HepG2 (cell line): ENCODE measurements around the gene PAIP2. TPM values are rescaled to one million over a fixed set of nuclear protein-coding genes. Genes with fewer than 3 reads are reported as not detected.

Experiments used
- ATAC-seq: fragments of 200-7000 bp; cut with Tn5 transposase; 3 replicates; pipeline ENCODE4 v1.9.1; 2020; ENCODE audit warnings: mild to moderate bottlenecking, moderate library complexity
- BruUV-seq: library from RNA; stranded (reverse); fragments of 400-500 nt; replicated peaks from 2 replicates; lab custom pipeline; 2021; lab: Mats Ljungman, UMichigan
- CTCF ChIA-PET: fragments of 300-600 bp; formaldehyde crosslinking; extraction: SDS; loops from one replicate; lab custom pipeline; 2021; ENCODE audit warnings: low total read pairs, inconsistent platforms, low intra/inter-chr PET ratio; lab: Yijun Ruan, JAX
- POLR2A ChIA-PET: fragments of 350-600 bp; sonication (Branson Sonifier 250); formaldehyde crosslinking; loops from one replicate; lab custom pipeline; 2020; ENCODE audit warnings: antibody characterized with exemption, inconsistent platforms; lab: Yijun Ruan, JAX
- DNase-seq: peaks from one replicate; pipeline ENCODE4 v3.0.0-alpha.2; 2015; ENCODE audit warnings: low spot score
- FAIRE-seq: peaks from 3 replicates; lab custom pipeline; 2011; peaks lifted over from hg19 to GRCh38; lab: Jason Lieb, UNC
- H2AFZ ChIP-seq: one replicate; pipeline ENCODE4 v1.6.1; 2011; ENCODE audit warnings: low read length, inconsistent platforms
- H3K27ac ChIP-seq: fragments of 300-600 bp; 3 replicates; pipeline ENCODE4 v1.8.0; 2011; ENCODE audit warnings: mixed run types, mild to moderate bottlenecking, mixed read lengths, low read length, inconsistent platforms; ENCODE audit not compliant: insufficient read depth; ENCODE audit errors: extremely low read length
- H3K27me3 ChIP-seq, 2 experiments: fragments of 200-600 bp in 1 of 2; 2 replicates in 1 of 2; 3 replicates in 1 of 2; pipeline versions ENCODE4 v1.6.0 to v1.8.0; 2011; ENCODE audit warnings: low read length in 2 of 2, mild to moderate bottlenecking in 2 of 2, moderate library complexity in 2 of 2, inconsistent platforms in 1 of 2; ENCODE audit not compliant: insufficient read depth in 2 of 2, control insufficient read depth in 1 of 2
- H3K36me3 ChIP-seq, 2 experiments: fragments of 200-600 bp in 1 of 2; replicated peaks in 1 of 2; 2 replicates in 1 of 2; 3 replicates in 1 of 2; pipeline versions ENCODE4 v1.5.1 to v1.8.0; 2011; ENCODE audit warnings: low read length in 2 of 2, inconsistent platforms in 1 of 2; ENCODE audit not compliant: insufficient read depth in 2 of 2, control insufficient read depth in 1 of 2
- H3K4me1 ChIP-seq: 2 replicates; pipeline ENCODE4 v1.5.1; 2012; ENCODE audit warnings: low read length, inconsistent platforms; ENCODE audit not compliant: insufficient read depth
- H3K4me2 ChIP-seq: 2 replicates; pipeline ENCODE4 v1.6.0; 2011; ENCODE audit warnings: low read depth, low read length, inconsistent platforms
- H3K4me3 ChIP-seq, 3 experiments: fragments of 200-600 bp in 1 of 3; sonication (generic), shearing (Covaris generic) in 1 of 3; replicated peaks in 1 of 3; 2 replicates each; pipeline ENCODE4 v1.5.1; 2011 to 2016; ENCODE audit warnings: low read length in 3 of 3, inconsistent platforms in 2 of 3, low read depth in 2 of 3, mild to moderate bottlenecking in 2 of 3, control low read depth in 1 of 3, mixed read lengths in 1 of 3; ENCODE audit not compliant: insufficient read depth in 1 of 3
- H3K79me2 ChIP-seq: one replicate; pipeline ENCODE4 v1.6.1; 2011; ENCODE audit warnings: low read length, inconsistent platforms; ENCODE audit not compliant: insufficient read depth
- H3K9ac ChIP-seq: 2 replicates; pipeline ENCODE4 v1.6.0; 2011; ENCODE audit warnings: mild to moderate bottlenecking, low read depth, low read length, inconsistent platforms; ENCODE audit not compliant: insufficient read depth
- H3K9me3 ChIP-seq: 2 replicates; pipeline ENCODE4 v1.5.1; 2012; ENCODE audit warnings: mild to moderate bottlenecking, low read length
- H4K20me1 ChIP-seq: 2 replicates; pipeline ENCODE4 v1.6.0; 2011; ENCODE audit warnings: inconsistent platforms, mild to moderate bottlenecking, low read length, moderate library complexity; ENCODE audit not compliant: insufficient read depth
- CCAR2 ChIP-seq: fragments of 200-400 bp; formaldehyde crosslinking; optimal IDR thresholded peaks from 2 replicates; pipeline ENCODE3; 2018; ENCODE audit warnings: low read depth, mild to moderate bottlenecking, low read length, moderate library complexity
- CHD4 ChIP-seq: fragments of 200-600 bp; sonication (generic); IDR thresholded peaks from 2 replicates; pipeline ENCODE4 v1.7.0; 2017; ENCODE audit warnings: mild to moderate bottlenecking, low read length, borderline replicate concordance
- CREB1 ChIP-seq, 2 experiments: fragments of 450-650 bp in 1 of 2; IDR thresholded peaks; 2 replicates each; pipeline ENCODE4 v1.6.1; 2016 to 2017; ENCODE audit warnings: control low read depth in 1 of 2, mild to moderate bottlenecking in 1 of 2, missing compliant biosample characterization in 1 of 2, missing genetic modification characterization in 1 of 2
- GLI4 ChIP-seq: sonication (generic); formaldehyde crosslinking; IDR thresholded peaks from 2 replicates; pipeline ENCODE4 v1.5.1; 2020; ENCODE audit warnings: missing genetic modification reagents, mild to moderate bottlenecking, moderate library complexity, borderline replicate concordance
- KAT8 ChIP-seq: IDR thresholded peaks from 2 replicates; pipeline ENCODE4 v1.6.1; 2016; ENCODE audit warnings: missing genetic modification reagents, missing compliant biosample characterization
- MEF2D ChIP-seq: sonication (generic); formaldehyde crosslinking; IDR thresholded peaks from 2 replicates; pipeline ENCODE4 v1.5.1; 2020; ENCODE audit warnings: mild to moderate bottlenecking, missing genetic modification reagents
- NAIF1 ChIP-seq: sonication (generic); formaldehyde crosslinking; IDR thresholded peaks from 2 replicates; pipeline ENCODE4 v1.5.0; 2020; ENCODE audit warnings: mild to moderate bottlenecking, missing genetic modification reagents, borderline replicate concordance
- NCOA1 ChIP-seq: sonication (generic); formaldehyde crosslinking; IDR thresholded peaks from 2 replicates; pipeline ENCODE4 v1.9.0; 2021; ENCODE audit warnings: missing genetic modification reagents
- NFATC3 ChIP-seq: sonication (generic); formaldehyde crosslinking; IDR thresholded peaks from 2 replicates; pipeline ENCODE4 v1.5.1; 2020; ENCODE audit warnings: mild to moderate bottlenecking, missing genetic modification reagents
- RFXAP ChIP-seq: sonication (generic); formaldehyde crosslinking; IDR thresholded peaks from 2 replicates; pipeline ENCODE4 v1.4.0; 2020; ENCODE audit warnings: missing genetic modification reagents, borderline replicate concordance
- SP140L ChIP-seq: sonication (generic); formaldehyde crosslinking; IDR thresholded peaks from 2 replicates; pipeline ENCODE4 v1.4.0; 2020; ENCODE audit warnings: missing genetic modification reagents, borderline replicate concordance
- XRCC5 ChIP-seq: fragments of 200-400 bp; formaldehyde crosslinking; optimal IDR thresholded peaks from 2 replicates; pipeline ENCODE3; 2017; ENCODE audit warnings: mild to moderate bottlenecking, low read length
- ZBTB42 ChIP-seq: sonication (generic); formaldehyde crosslinking; IDR thresholded peaks from 2 replicates; pipeline ENCODE4 v1.5.0; 2020; ENCODE audit warnings: mild to moderate bottlenecking, missing genetic modification reagents
- ZNF17 ChIP-seq: sonication (generic); formaldehyde crosslinking; IDR thresholded peaks from 2 replicates; pipeline ENCODE4 v1.5.0; 2020; ENCODE audit warnings: mild to moderate bottlenecking, missing genetic modification reagents
- ZNF234 ChIP-seq: sonication (generic); formaldehyde crosslinking; conservative IDR thresholded peaks from 2 replicates; pipeline ENCODE4 v1.5.1; 2020; ENCODE audit warnings: mild to moderate bottlenecking, missing genetic modification reagents
- ZNF260 ChIP-seq: sonication (generic); formaldehyde crosslinking; IDR thresholded peaks from 2 replicates; pipeline ENCODE4 v1.4.0; 2020; ENCODE audit warnings: missing genetic modification reagents, low read depth, mild to moderate bottlenecking, borderline replicate concordance
- ZNF296 ChIP-seq: sonication (generic); formaldehyde crosslinking; conservative IDR thresholded peaks from 2 replicates; pipeline ENCODE4 v1.5.0; 2020; ENCODE audit warnings: mild to moderate bottlenecking, missing genetic modification reagents
- ZNF317 ChIP-seq: sonication (generic); formaldehyde crosslinking; IDR thresholded peaks from 2 replicates; pipeline ENCODE4 v1.5.0; 2020; ENCODE audit warnings: mild to moderate bottlenecking, missing genetic modification reagents
- ZNF766 ChIP-seq: sonication (generic); formaldehyde crosslinking; IDR thresholded peaks from 2 replicates; pipeline ENCODE4 v1.5.0; 2020; ENCODE audit warnings: missing genetic modification reagents, borderline replicate concordance
- ZNF773 ChIP-seq: sonication (generic); formaldehyde crosslinking; IDR thresholded peaks from 2 replicates; pipeline ENCODE4 v1.4.0; 2020; ENCODE audit warnings: missing genetic modification reagents, borderline replicate concordance
- ZNF878 ChIP-seq: sonication (generic); formaldehyde crosslinking; IDR thresholded peaks from 2 replicates; pipeline ENCODE4 v1.8.1; 2023; ENCODE audit warnings: mild to moderate bottlenecking, missing genetic modification reagents, moderate library complexity
- ZSCAN12 ChIP-seq: sonication (generic); formaldehyde crosslinking; IDR thresholded peaks from 2 replicates; pipeline ENCODE4 v1.9.0; 2021; ENCODE audit warnings: mild to moderate bottlenecking, missing genetic modification reagents
- ZSCAN30 ChIP-seq: sonication (generic); formaldehyde crosslinking; IDR thresholded peaks from 2 replicates; pipeline ENCODE4 v1.5.0; 2020; ENCODE audit warnings: mild to moderate bottlenecking, missing genetic modification reagents
- WGBS: methylation state at CpG from one replicate; pipeline ENCODE4 v1.1.6; 2017; ENCODE audit warnings: low lambda C conversion rate; 5-methylcytosine and 5-hydroxymethylcytosine counted together
- in situ Hi-C: cut with HindIII; loops from 2 replicates; pipeline ENCODE4 v1.10.0; 2017; ENCODE audit warnings: low pct_unique_long_range_greater_than_20kb; ENCODE audit not compliant: extremely low pct_ligation_motif_present
- intact Hi-C: fragments of 100-400 bp; cut with micrococcal nuclease; formaldehyde crosslinking; loops from one replicate; pipeline ENCODE4 v1.10.0; 2022; ENCODE audit not compliant: unreplicated experiment
- polyA plus RNA-seq, 8 experiments: library from polyadenylated mRNA; depleted of rRNA in 3 of 8; stranded (reverse) in 7 of 8; unstranded in 1 of 8; fragments of >200 nt; fragmentation: Illumina TruSeq in 4 of 8; extraction: Trizol in 4 of 8; gene quantifications; 2 replicates each; pipeline versions ENCODE4 v1.2.1 to v1.2.3, GENCODE V29; 2011 to 2016; ENCODE audit warnings: low read depth in 4 of 8, missing spikeins in 1 of 8, mixed read lengths in 1 of 8; ENCODE audit not compliant: insufficient read depth in 1 of 8
- total RNA-seq, 5 experiments: library from RNA; depleted of rRNA; stranded (reverse); fragments of >200 nt; fragmentation: Illumina TruSeq; extraction: Trizol; gene quantifications; 2 replicates each; pipeline ENCODE4 v1.2.3, GENCODE V29; 2016; ENCODE audit warnings: low read depth in 1 of 5
- TF ChIP-seq, protein P1 (sequence below): sonication (generic); formaldehyde crosslinking; IDR thresholded peaks from 2 replicates; pipeline ENCODE4 v1.5.0; 2020; ENCODE audit warnings: mild to moderate bottlenecking, missing genetic modification reagents

Gene PAIP2
- total and polyA plus RNA-seq, 2 of the 13 experiments (the other 11 are each of a cell fraction or from before 2014, with no cell fraction given), result 61.5 to 76.3 TPM

GRCh38 chr5:139293202-139293506 is 48.5 kb upstream of the PAIP2 start:
- WGBS, result 46% methylated on average over 11 of the region's 11 CpGs
- FAIRE-seq, result no peak

More at GRCh38 chr5:139293202-139293506, 48.5 kb upstream of the PAIP2 start:
- DNase-seq (no peak), ATAC-seq (no peak)
- Histone ChIP-seq H3K4me1 (peaks cover 27% of the 10 kb centered on the region), H2AFZ (no peak overlapping the region), H4K20me1 (peaks cover 38% of the 10 kb centered on the region), H3K27ac (peak overlapping the region; percentile 97), H3K9ac (peak overlapping the region; percentile 99), H3K79me2 (peaks cover 50% of the 10 kb centered on the region), H3K36me3 (no peaks in the 10 kb centered on the region), H3K4me2 (peak overlapping the region; percentile 76), H3K27me3 (no peaks in the 10 kb centered on the region; a peak in 1 of 5 replicates), H3K4me3 (peak overlapping the region in 2 of 3 experiments; percentile 13 to 92; a peak in 2 of 6 replicates), H3K9me3 (no peaks in the 10 kb centered on the region)
- intact Hi-C loops, result no loop called here
- CTCF ChIA-PET, result no interaction called here
- POLR2A ChIA-PET, result interaction anchor here (0.6 to 2.6 kb wide), 18 partner anchors 8 to 718 kb away, joined by 3 to 51 read pairs (median 5); partner anchors contain the start of genes DNAJC18, HSPA9, PAIP2 and UBE2D2
- no TSS peak for BruUV-seq
- TF ChIP-seq XRCC5 (no peak), GLI4 (CRISPR knock-in tag) (no peak), RFXAP (CRISPR knock-in tag) (no peak), ZNF17 (CRISPR knock-in tag) (no peak), ZSCAN12 (CRISPR knock-in tag) (no peak), SP140L (CRISPR knock-in tag) (0 out of 2 replicates have a peak, but pooled peaks have one; percentile 84), CREB1 (IDR thresholded peaks at IDR 0.05) (no peak), CREB1 (CRISPR knock-in tag; IDR thresholded peaks at IDR 0.05) (peak; percentile 72; the same call in 1 of the 2 replicates), NFATC3 (CRISPR knock-in tag) (0 out of 2 replicates have a peak, but pooled peaks have one; percentile 9), ZSCAN30 (CRISPR knock-in tag) (0 out of 2 replicates have a peak, but pooled peaks have one; percentile 38), ZNF766 (CRISPR knock-in tag) (no peak), ZNF773 (0 out of 2 replicates have a peak, but pooled peaks have one; percentile 16), ZNF317 (CRISPR knock-in tag) (no peak), CCAR2 (peak; percentile 72), ZNF260 (no peak), NAIF1 (0 out of 2 replicates have a peak, but pooled peaks have one; percentile 26), NCOA1 (CRISPR knock-in tag) (0 out of 2 replicates have a peak, but pooled peaks have one; percentile 19), ZNF878 (CRISPR knock-in tag) (no peak), ZBTB42 (CRISPR knock-in tag) (no peak), ZNF296 (no peak), KAT8 (no peak), CHD4 (peak; percentile 87; the same call in 1 of the 2 replicates), MEF2D (CRISPR knock-in tag) (0 out of 2 replicates have a peak, but pooled peaks have one; percentile 16), ZNF234 (0 out of 2 replicates have a peak, but pooled peaks have one; percentile 44)
- TF ChIP-seq, protein P1, sequence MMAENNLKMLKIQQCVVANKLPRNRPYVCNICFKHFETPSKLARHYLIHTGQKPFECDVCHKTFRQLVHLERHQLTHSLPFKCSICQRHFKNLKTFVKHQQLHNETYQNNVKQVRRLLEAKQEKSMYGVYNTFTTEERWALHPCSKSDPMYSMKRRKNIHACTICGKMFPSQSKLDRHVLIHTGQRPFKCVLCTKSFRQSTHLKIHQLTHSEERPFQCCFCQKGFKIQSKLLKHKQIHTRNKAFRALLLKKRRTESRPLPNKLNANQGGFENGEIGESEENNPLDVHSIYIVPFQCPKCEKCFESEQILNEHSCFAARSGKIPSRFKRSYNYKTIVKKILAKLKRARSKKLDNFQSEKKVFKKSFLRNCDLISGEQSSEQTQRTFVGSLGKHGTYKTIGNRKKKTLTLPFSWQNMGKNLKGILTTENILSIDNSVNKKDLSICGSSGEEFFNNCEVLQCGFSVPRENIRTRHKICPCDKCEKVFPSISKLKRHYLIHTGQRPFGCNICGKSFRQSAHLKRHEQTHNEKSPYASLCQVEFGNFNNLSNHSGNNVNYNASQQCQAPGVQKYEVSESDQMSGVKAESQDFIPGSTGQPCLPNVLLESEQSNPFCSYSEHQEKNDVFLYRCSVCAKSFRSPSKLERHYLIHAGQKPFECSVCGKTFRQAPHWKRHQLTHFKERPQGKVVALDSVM (CRISPR knock-in tag), result 0 out of 2 replicates have a peak, but pooled peaks have one; percentile 22
- in situ Hi-C loops, result no loop called here
